ENCODE results near the gene TP73.

DNA sequence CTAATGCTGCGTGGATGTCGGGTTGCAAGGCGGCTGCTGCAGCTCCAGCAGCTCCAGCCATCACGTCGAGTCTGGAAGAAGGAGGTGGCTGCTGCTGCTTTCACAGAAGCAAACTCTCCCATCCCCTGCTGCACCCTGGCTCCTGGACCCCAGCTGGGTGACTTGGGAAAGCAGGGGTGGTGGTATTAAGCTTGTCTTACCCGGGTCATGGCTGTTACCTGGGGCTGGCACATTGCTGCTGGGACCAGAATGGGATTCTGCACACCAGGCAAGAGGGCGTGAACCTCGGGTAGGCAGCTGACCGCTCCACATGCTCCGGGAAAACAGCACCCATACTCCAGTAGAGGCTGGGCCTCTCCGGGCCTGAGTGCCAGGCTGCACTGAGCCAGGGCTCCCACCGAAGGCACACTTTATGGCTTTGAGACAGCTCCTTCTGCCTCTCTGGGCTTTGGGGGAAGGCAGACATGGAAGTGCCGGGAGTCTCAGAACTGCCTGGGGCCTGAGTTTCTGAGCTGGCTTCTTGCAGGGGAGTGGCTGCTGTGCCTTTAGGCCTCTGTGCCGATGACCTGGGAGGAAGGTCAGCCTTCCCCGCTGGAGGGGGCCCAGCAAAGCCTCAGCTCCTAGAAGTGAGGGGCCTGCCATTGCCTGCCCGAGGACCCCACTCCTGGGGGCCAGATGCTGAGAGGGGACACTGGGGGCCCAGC lies 121.4 kb downstream of the TP73 start:
- TF ChIP-seq, protein P1, sequence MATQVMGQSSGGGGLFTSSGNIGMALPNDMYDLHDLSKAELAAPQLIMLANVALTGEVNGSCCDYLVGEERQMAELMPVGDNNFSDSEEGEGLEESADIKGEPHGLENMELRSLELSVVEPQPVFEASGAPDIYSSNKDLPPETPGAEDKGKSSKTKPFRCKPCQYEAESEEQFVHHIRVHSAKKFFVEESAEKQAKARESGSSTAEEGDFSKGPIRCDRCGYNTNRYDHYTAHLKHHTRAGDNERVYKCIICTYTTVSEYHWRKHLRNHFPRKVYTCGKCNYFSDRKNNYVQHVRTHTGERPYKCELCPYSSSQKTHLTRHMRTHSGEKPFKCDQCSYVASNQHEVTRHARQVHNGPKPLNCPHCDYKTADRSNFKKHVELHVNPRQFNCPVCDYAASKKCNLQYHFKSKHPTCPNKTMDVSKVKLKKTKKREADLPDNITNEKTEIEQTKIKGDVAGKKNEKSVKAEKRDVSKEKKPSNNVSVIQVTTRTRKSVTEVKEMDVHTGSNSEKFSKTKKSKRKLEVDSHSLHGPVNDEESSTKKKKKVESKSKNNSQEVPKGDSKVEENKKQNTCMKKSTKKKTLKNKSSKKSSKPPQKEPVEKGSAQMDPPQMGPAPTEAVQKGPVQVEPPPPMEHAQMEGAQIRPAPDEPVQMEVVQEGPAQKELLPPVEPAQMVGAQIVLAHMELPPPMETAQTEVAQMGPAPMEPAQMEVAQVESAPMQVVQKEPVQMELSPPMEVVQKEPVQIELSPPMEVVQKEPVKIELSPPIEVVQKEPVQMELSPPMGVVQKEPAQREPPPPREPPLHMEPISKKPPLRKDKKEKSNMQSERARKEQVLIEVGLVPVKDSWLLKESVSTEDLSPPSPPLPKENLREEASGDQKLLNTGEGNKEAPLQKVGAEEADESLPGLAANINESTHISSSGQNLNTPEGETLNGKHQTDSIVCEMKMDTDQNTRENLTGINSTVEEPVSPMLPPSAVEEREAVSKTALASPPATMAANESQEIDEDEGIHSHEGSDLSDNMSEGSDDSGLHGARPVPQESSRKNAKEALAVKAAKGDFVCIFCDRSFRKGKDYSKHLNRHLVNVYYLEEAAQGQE (IDR thresholded peaks at IDR 0.05; ENCODE audit: insufficient read depth in 1 of 2, low read depth in 2 of 2, low read length in 2 of 2), result no peak
- no peak for TF ChIP-seq POLR2AphosphoS5 (IDR thresholded peaks at IDR 0.05; ENCODE audit: low read depth, low read length)
- no peak for TF ChIP-seq TAF1 (IDR thresholded peaks at IDR 0.05; ENCODE audit: borderline replicate concordance, insufficient read depth, low read length)
- TF ChIP-seq SIN3A (IDR thresholded peaks at IDR 0.05; ENCODE audit: borderline replicate concordance, insufficient read depth, low read length), result no peak
- TF ChIP-seq FOXP2 (optimal IDR thresholded peaks at IDR 0.05; ENCODE audit: borderline replicate concordance, extremely low read depth, extremely low read length, insufficient read depth), result no peak
